Stimulated activated CD4-positive, alpha-beta T cell treated with anti-CD3 and anti-CD28 coated beads, Interleukin-1b, Interleukin-23, amount 100 ng/mL, for 24 hours (primary cell): ENCODE measurements around the gene MRPS7.
"Not testable (repeated sequence)": the region's sequence is repeated elsewhere in the genome, so short reads cannot be mapped to it uniquely, and the experiment has no call there.

Experiments used
- DNase-seq, 4 experiments: peaks; one replicate each; pipeline ENCODE4 v3.0.0-alpha.2; 2020; ENCODE audit warnings: low read depth in 4 of 4, low spot score in 1 of 4

The MRPS7 gene

DNA sequence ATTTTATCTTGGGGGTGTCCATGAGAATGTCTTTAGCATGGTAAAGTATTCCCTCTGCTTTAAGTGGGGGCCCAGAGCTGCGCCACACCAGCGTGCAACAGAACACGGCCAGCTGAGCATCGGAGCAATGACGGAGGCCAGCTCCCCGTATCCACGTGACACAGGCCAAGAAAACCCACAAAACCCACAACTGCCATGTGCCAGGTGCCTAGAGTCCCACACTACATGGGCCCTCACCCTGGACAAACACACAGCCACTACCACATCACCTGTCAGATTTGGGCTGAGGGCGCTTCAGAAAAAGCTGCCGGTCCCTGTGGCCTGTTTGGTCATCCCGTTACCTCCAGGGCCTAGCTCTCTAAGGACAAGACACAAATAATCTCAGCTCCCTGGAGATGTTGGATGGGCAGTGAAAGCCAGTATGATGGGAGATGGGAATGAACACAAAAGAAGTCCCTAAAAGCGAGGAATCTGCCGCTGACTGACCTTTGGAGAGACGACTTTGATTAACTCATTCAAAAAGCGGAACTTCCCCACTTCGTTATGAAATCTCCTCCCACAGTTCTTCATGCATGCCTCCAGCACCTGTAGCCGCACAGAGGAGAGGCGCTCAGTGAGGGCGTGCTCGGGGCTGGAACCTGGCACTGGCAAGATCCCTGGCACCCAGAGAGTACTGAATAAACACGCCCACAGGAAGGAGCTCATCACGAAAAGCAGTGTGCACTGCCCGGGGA lies 17.4 kb upstream of the MRPS7 start:
- DNase-seq: no peak

- DNase-seq: no peak
These were observed 16.7 kb upstream of the MRPS7 start for GRCh38 chr17:75245011-75245410.

- no peak for DNase-seq
These were observed 15.3 kb upstream of the MRPS7 start for GRCh38 chr17:75246404-75246803.

- DNase-seq: no peak
These were observed 12.1 kb upstream of the MRPS7 start for GRCh38 chr17:75249564-75249963.

DNA sequence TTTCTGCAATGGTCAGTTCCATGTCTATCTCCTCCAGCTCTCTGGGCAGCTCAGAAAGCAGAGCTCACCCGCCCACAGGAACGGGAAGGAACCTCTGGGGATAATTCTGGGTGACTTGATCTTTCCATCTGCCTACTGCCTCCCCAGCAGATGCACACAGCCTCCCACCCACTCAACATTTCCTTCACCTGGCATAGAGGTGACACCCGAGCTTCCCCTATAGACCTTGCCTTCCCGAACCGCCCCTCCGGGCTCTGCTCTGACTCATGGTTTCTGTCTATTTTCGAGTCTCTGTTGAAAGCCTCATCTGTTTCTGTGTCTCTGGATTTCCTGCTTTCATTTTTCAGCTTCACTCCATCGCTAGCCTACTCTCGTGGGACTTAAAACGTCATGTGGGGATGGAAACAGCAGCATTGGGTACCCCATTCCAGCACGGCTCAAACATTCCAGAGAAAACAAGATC lies 11.6 kb upstream of the MRPS7 start:
- DNase-seq: peak; percentile 43 to 86 (median 58)

DNA sequence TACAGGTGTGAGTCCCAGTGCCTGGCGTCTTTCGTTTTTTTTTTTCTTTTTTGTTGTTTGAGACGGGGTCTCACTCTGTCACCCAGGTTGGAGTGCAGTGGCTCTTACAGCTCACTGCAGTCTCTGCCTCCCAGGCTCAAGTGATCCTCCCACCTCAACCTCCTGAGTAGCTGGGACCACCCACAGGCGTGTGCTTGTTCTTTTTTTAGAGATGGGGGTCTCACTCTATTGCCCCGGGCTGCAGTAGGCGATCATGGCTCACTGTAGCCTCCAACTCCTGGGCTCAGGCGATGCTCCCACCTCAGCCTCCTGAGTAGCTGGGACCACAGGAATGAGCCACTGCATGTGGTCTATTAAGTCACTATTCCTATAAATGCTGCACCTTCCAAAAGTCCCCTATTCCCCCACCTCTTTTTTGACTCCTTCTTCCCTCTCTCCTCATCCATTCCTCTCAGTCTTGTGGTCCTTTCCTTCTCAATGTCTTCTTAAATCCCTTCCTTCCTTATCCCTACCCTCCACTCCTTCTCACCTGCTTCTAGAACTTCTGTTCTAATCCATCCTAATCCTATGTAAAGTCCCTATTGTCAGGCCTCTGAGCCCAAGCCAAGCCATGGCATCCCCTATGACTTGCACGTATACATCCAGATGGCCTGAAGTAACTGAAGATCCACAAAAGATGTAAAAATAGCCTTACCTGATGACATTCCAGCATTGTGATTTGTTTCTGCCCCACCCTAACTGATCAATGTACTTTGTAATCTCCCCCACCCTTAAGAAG lies 9.5 kb upstream of the MRPS7 start:
- no peak for DNase-seq

GRCh38 chr17:75255954-75256698 lies 5.6 kb upstream of the MRPS7 start:
- DNase-seq: not testable (repeated sequence)

DNA sequence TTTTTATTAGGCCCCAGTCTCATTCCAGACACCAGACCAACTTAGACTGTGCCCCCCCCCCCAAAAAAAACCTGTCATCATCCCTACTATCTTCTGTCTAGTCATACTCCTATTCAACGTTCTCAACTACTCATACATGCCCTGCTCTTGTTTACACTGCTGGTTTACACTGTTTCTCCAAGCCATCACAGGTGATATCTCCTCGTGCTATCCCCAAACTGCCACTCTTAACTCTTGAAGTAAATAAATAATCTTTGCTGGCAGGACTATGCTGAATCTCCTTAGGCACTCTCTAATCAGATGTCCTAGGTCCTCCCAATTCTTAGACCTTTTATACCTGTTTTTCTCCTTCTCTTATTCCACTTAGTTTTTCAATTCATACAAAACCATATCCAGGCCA lies 4.5 kb upstream of the MRPS7 start:
- DNase-seq: not testable (repeated sequence)

DNA sequence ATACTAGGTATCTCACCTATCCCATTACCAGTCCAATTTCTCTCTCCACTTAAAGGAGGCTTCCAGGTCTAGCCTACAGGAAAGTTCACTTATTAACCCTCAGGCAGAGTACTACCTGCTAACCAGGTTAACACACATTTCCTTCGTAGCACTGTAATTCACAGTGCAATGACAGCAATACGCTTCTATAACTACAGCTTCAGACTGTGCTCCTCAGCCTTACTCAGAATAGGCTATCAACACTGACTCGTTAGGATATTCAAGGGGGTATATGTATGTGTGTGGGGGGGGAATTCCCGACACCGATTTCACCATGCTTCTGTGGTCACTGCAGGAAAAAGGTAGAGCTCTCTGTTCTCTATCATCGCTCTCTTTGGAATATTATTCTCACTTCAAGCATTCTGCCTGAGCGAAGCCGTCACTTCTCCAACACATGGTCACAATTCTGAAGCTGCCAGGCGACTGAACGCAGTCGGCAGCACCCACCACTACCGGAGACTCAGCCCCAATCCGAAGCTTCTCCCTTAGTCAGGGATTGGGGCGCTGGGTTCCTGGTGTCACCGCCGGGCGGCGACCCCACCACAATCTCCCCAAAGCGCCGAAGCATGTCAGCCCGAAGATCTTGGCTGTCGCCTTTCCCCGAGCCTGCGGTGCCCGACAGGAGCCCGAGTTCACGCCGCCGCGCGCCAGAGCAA lies 891 bp upstream of the MRPS7 start:
- peak in 2 of 4 experiments; percentile 40 to 58 for DNase-seq

DNA sequence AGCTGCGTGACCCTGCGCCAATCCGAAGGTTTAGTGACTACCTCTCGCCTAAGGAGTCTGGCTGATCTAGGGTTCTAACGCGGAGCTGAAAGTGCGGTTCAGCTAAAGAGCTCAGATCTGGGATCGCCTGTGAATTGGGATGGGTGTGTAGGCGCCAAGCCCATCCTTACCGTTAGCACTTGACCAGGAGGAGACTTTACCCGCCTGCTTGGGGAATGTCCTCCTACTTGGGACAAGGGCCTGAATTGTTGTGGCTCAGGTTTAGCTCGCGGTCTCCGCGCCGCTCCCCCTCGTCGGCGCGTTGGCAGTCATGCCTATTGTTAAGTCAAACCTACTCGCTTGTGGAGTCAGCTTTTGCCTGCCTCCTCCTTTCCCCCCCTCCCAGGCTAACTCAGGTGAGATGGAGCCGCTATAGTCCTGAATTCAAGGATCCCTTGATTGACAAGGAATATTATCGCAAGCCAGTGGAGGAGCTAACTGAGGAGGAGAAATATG lies 480 bp downstream of the MRPS7 start:
- no peak for DNase-seq

GRCh38 chr17:75263055-75263454 lies 1.4 kb downstream of the MRPS7 start:
- DNase-seq: no peak

DNA sequence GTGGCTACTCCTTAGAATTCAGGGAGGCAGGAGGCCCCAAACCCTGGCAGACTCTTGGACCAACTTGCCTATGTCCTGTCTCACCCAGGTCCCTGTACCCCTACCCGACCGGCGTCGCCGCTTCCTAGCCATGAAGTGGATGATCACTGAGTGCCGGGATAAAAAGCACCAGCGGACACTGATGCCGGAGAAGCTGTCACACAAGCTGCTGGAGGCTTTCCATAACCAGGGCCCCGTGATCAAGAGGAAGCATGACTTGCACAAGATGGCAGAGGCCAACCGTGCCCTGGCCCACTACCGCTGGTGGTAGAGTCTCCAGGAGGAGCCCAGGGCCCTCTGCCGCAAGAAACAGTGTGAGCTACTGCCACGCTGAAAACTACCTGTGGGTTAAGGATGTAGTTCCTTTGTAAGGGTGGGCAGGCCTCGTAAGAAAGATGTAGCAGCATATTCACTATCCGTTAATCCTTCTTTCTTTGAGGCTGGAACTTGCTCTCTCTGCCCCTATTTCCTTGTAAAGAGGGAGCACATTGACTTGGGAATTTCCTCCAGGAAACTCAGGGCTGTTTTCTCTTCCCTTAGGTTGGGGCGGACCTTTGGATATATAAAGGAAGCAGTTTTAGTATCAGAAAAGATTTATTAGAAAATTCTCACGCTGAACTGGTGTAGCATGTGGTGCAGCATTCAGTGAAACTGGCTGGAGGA lies 4.1 kb downstream of the MRPS7 start:
- no peak for DNase-seq

DNA sequence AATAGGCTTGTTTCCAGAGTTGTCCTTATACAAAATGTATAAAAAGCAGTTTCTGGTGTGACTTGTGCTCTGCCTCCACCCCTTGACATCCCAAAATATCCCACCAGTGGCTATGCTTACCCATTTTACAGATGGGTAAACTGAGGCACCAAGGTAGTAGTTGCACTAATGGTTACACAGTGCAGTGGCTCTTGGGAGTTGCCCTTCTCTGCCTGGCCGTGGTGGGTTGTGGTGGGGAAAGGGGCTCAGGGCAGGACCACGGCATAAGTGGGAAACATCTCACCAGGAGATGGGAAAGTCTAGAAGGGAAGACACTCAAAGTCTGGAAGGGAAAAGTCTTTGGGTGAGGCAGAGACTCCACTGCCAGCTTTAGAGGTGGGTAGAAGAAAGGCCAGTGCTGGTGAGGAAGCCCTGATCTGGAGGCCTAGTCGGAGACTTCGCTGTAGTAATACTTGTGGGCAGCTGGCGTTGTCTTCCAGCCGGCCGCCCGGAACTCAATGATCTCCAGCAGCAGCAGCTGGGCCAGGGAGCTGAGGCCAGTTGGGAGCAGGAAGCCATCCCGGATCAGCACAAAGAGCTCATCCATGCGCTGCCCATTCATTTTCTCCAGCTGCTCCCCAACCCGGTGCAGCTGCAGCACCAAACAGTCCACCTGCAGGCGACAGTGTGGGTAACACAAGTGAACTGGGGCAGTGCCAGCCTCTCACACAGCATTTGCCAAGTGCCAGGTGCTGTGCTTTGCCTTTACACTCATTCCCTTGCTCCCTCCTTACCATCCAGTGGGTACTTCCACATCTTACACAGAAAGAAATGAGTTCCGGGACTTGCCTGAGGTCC lies 4.9 kb downstream of the MRPS7 start:
- DNase-seq: no peak

GRCh38 chr17:75267153-75267410 lies 5.4 kb downstream of the MRPS7 start:
- no peak for DNase-seq

DNA sequence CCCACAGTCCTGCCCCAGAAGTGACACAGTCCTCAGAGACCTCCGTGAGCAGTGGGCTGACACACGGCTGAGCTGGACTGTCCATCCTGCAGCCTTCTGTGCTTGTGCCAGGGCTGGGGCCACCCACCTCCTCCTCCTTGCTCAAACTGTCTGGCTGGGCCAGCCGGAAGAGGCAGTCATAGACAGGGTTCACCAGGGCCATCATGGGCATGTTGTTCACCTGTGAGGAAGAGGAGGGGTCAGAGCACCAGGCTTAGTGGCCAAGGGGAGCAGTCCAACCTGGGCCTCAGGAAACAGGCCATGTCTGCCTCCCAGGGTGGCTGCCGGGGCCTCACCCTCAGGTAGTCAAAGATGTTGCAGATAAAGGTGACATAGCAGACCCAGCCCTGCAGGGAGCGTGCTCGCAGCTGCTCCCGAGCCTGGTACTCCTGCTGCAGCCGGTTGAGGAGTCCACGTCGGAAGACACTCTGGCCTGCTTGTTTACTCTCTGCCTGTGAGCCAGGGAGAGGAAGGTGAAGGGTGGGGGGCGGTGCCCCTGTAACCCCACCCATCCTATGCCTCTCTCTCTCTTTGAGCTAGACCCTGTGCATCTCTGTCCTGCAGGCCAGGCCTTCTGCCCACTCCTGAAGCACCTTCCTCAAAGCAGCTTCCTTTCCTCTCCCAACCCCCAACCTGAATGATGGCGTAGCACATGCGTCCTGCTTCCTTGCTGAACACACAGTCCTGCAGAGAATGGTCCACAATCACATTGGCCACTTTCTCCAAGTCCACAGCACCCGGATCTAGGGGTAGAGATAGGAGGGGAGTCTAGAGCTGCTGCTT lies 5.9 kb downstream of the MRPS7 start:
- no peak for DNase-seq

DNA sequence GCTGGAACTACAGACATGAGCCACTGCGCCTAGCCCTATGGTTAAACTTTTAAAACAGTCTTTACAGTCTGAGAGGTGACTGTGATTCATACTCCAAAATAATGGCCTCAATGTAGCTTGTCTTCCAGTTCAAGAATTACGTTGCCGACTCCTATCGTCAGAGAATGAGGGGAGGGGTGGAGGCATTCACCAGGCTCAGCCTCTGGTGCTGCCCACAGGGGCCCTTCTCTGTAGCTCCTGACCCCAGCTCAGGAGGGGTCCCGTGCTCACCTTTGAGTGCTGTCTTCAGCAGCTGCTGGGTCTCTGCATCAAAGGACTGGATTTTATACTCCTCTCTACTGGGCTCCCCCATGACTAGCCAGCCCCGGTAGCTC lies 8.2 kb downstream of the MRPS7 start:
- DNase-seq: no peak

- peak in 1 of 4 experiments; percentile 54 for DNase-seq
These were observed 8.7 kb downstream of the MRPS7 start for GRCh38 chr17:75270218-75270965.

DNA sequence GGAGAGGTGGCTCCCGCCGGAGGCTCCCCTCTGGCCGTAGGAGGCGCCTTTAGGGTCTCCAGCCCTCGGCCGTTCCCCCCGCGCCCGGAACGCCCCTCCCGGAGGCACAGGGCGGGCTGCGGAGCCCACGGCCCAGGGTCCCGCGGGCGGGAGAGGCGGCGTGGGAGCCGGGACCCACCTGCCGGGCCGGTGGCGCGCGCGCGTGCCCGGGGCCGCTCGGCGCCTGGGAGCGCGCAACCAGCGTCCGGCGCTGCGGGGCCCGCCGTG lies 9.2 kb downstream of the MRPS7 start, which contains the start of gene MIF4GD:
Gene MIF4GD, minus strand, starts transcription at position 266 of the 267 bp plus-strand sequence. CDS start 1,036 bp downstream, outside the sequence.
- no peak for DNase-seq
